H1 (cell line): ENCODE data around the gene BCAP31. TPM values are rescaled to one million over a fixed set of nuclear protein-coding genes. Genes with fewer than 3 reads are reported as not detected.

ENCODE experiments used
- CTCF ChIA-PET: fragments of 300-600 bp; sonication (Branson Sonifier 250); formaldehyde crosslinking; loops from one replicate; lab custom pipeline; 2021; ENCODE audit not compliant: partially characterized antibody; lab: Charles Lee
- POLR2A ChIA-PET: fragments of 300-600 bp; sonication (Branson Sonifier 250); formaldehyde crosslinking; loops from one replicate; lab custom pipeline; 2021; ENCODE audit warnings: inconsistent platforms; ENCODE audit not compliant: partially characterized antibody; lab: Charles Lee
- DNase-seq, 2 experiments: peaks; one replicate each; pipeline versions ENCODE4 v3.0.0 to v3.0.0-alpha.2; 2010 to 2022; ENCODE audit warnings: low spot score in 2 of 2, low read depth in 1 of 2, mixed read lengths in 1 of 2
- FAIRE-seq: peaks from 2 replicates; lab custom pipeline; 2011; peaks lifted over from hg19 to GRCh38; lab: Jason Lieb, UNC
- H2AFZ ChIP-seq: 2 replicates; pipeline ENCODE4 v1.8.1; 2012; ENCODE audit warnings: low read length, inconsistent platforms
- H2AK5ac ChIP-seq: 2 replicates; pipeline ENCODE4 v1.6.1; 2013; ENCODE audit warnings: low read depth, low read length
- H2BK120ac ChIP-seq: replicated peaks from 2 replicates; pipeline ENCODE3; 2013; ENCODE audit warnings: low read depth, low read length, inconsistent platforms
- H2BK12ac ChIP-seq: 2 replicates; pipeline ENCODE4 v1.6.1; 2013; ENCODE audit warnings: low read depth, low read length
- H2BK15ac ChIP-seq: 2 replicates; pipeline ENCODE4 v1.6.1; 2013; ENCODE audit warnings: low read length
- H2BK20ac ChIP-seq: 2 replicates; pipeline ENCODE4 v1.6.1; 2013; ENCODE audit warnings: low read length
- H2BK5ac ChIP-seq: 2 replicates; pipeline ENCODE4 v1.6.1; 2013; ENCODE audit warnings: low read depth, low read length
- H3K14ac ChIP-seq: 2 replicates; pipeline ENCODE4 v1.6.1; 2013; ENCODE audit warnings: inconsistent platforms; ENCODE audit not compliant: insufficient read length
- H3K18ac ChIP-seq: 2 replicates; pipeline ENCODE4 v1.6.1; 2013; ENCODE audit warnings: low read length; ENCODE audit errors: extremely low read depth
- H3K23ac ChIP-seq: 2 replicates; pipeline ENCODE4 v1.6.1; 2013; ENCODE audit warnings: inconsistent platforms; ENCODE audit not compliant: insufficient read length
- H3K23me2 ChIP-seq: 2 replicates; pipeline ENCODE4 v1.6.1; 2013; ENCODE audit warnings: low read depth, low read length
- H3K27ac ChIP-seq: 2 replicates; pipeline ENCODE4 v1.6.1; 2011; ENCODE audit warnings: low read depth, low read length, inconsistent platforms
- H3K27me3 ChIP-seq, 4 experiments: replicated peaks in 1 of 4; 1 replicate in 1 of 4; 2 replicates in 3 of 4; pipeline versions ENCODE4 v1.6.1 to v1.8.1; 2011 to 2013; ENCODE audit warnings: low read length in 3 of 4, mild to moderate bottlenecking in 3 of 4, inconsistent platforms in 2 of 4, mixed read lengths in 2 of 4, moderate library complexity in 1 of 4; ENCODE audit not compliant: control insufficient read depth in 3 of 4, insufficient read depth in 3 of 4; ENCODE audit errors: extremely low read depth in 1 of 4
- H3K36me3 ChIP-seq, 4 experiments: 2 replicates each; pipeline versions ENCODE4 v1.6.1 to v1.8.1; 2011 to 2013; ENCODE audit warnings: mild to moderate bottlenecking in 4 of 4, low read length in 3 of 4, moderate library complexity in 2 of 4, control low read depth in 1 of 4, inconsistent platforms in 1 of 4; ENCODE audit not compliant: insufficient read depth in 4 of 4, control insufficient read depth in 2 of 4
- H3K4ac ChIP-seq: replicated peaks from 2 replicates; pipeline ENCODE3; 2013; ENCODE audit warnings: low read length, low read depth, mixed read lengths, inconsistent platforms; ENCODE audit not compliant: insufficient read length
- H3K4me1 ChIP-seq, 4 experiments: replicated peaks in 1 of 4; 1 replicate in 1 of 4; 2 replicates in 3 of 4; pipeline versions ENCODE4 v1.6.1 to v1.8.1; 2011 to 2013; ENCODE audit warnings: low read length in 3 of 4, inconsistent platforms in 2 of 4, mixed read lengths in 1 of 4; ENCODE audit not compliant: insufficient read depth in 4 of 4, control insufficient read depth in 3 of 4
- H3K4me2 ChIP-seq, 2 experiments: 2 replicates each; pipeline versions ENCODE4 v1.6.1 to v1.8.1; 2011 to 2013; ENCODE audit warnings: low read depth in 2 of 2, low read length in 2 of 2, control low read depth in 1 of 2, inconsistent platforms in 1 of 2, mild to moderate bottlenecking in 1 of 2; ENCODE audit not compliant: insufficient read depth in 1 of 2
- H3K4me3 ChIP-seq, 4 experiments: fragments of 200-600, 300-600 bp in 1 of 4; sonication (generic), shearing (Covaris generic), sonication (Bioruptor Twin) in 1 of 4; 2 replicates each; pipeline versions ENCODE4 v1.5.1 to v1.8.1; 2011 to 2016; ENCODE audit warnings: low read length in 4 of 4, low read depth in 3 of 4, control low read depth in 2 of 4, inconsistent platforms in 2 of 4, mild to moderate bottlenecking in 2 of 4, mixed read lengths in 1 of 4, moderate library complexity in 1 of 4; ENCODE audit not compliant: insufficient read depth in 2 of 4; ENCODE audit errors: extremely low read depth in 1 of 4
- H3K56ac ChIP-seq: replicated peaks from 2 replicates; pipeline ENCODE3; 2013; ENCODE audit warnings: low read depth, mild to moderate bottlenecking, mixed read lengths, low read length, inconsistent platforms; ENCODE audit not compliant: insufficient read length
- H3K79me1 ChIP-seq: 2 replicates; pipeline ENCODE4 v1.6.1; 2013; ENCODE audit warnings: low read depth, low read length, control low read depth
- H3K79me2 ChIP-seq, 2 experiments: 2 replicates each; pipeline versions ENCODE4 v1.6.1 to v1.8.1; 2012 to 2013; ENCODE audit warnings: low read length in 2 of 2, mild to moderate bottlenecking in 2 of 2, inconsistent platforms in 1 of 2; ENCODE audit not compliant: insufficient read depth in 2 of 2, control insufficient read depth in 1 of 2
- H3K9ac ChIP-seq, 4 experiments: replicated peaks in 1 of 4; 1 replicate in 1 of 4; 2 replicates in 3 of 4; pipeline versions ENCODE4 v1.6.1 to v1.8.1; 2011 to 2013; ENCODE audit warnings: low read depth in 3 of 4, low read length in 3 of 4, control low read depth in 2 of 4, mild to moderate bottlenecking in 2 of 4, moderate library complexity in 2 of 4, inconsistent platforms in 1 of 4; ENCODE audit errors: extremely low read depth in 1 of 4
- H3K9me3 ChIP-seq, 2 experiments: 2 replicates each; pipeline versions ENCODE4 v1.6.1 to v1.8.1; 2012 to 2013; ENCODE audit warnings: mild to moderate bottlenecking in 2 of 2, moderate library complexity in 2 of 2, control low read depth in 1 of 2, inconsistent platforms in 1 of 2, low read depth in 1 of 2, low read length in 1 of 2, mixed read lengths in 1 of 2; ENCODE audit not compliant: insufficient read depth in 2 of 2
- H4K20me1 ChIP-seq, 2 experiments: replicated peaks in 1 of 2; 2 replicates each; pipeline versions ENCODE3 to v1.8.1; 2011 to 2013; ENCODE audit warnings: inconsistent platforms in 2 of 2, low read length in 2 of 2, mild to moderate bottlenecking in 1 of 2; ENCODE audit not compliant: insufficient read depth in 2 of 2, control insufficient read depth in 1 of 2
- H4K5ac ChIP-seq: 2 replicates; pipeline ENCODE4 v1.6.1; 2013; ENCODE audit warnings: low read length, low read depth, mixed read lengths, inconsistent platforms; ENCODE audit not compliant: insufficient read length
- H4K8ac ChIP-seq: 2 replicates; pipeline ENCODE4 v1.8.0; 2013; ENCODE audit warnings: mild to moderate bottlenecking, moderate library complexity, low read length, inconsistent platforms; ENCODE audit not compliant: insufficient read depth; ENCODE audit errors: extremely low read depth
- H4K91ac ChIP-seq: replicated peaks from 2 replicates; pipeline ENCODE3; 2013; ENCODE audit warnings: low read length, mixed read lengths, inconsistent platforms; ENCODE audit not compliant: insufficient read length
- ASH2L ChIP-seq: fragments of 200-600, 300-600 bp; sonication (generic); IDR thresholded peaks from one replicate; pipeline ENCODE4 v1.7.1; 2017; ENCODE audit warnings: low read length
- SIRT6 ChIP-seq: IDR thresholded peaks from one replicate; pipeline ENCODE4 v1.7.1; 2012; ENCODE audit warnings: low read length, inconsistent platforms
- TBP ChIP-seq: IDR thresholded peaks from 2 replicates; pipeline ENCODE4 v1.6.1; 2011; ENCODE audit warnings: low read depth, low read length, improper control_type of control experiment
- WGBS, 2 experiments: shearing (Covaris generic) in 1 of 2; methylation state at CpG; one replicate each; pipeline versions ENCODE4 v1.1.6 to v1.1.7; 2013 to 2015; ENCODE audit warnings: low lambda C conversion rate in 2 of 2, mixed read lengths in 2 of 2, inconsistent platforms in 1 of 2, low coverage in 1 of 2, missing lambda C conversion rate in 1 of 2; ENCODE audit not compliant: insufficient replicate concordance in 2 of 2, insufficient coverage in 1 of 2, insufficient read length in 1 of 2; ENCODE audit errors: extremely low coverage in 1 of 2, missing lambda C conversion rate in 1 of 2; 5-methylcytosine and 5-hydroxymethylcytosine counted together
- polyA plus RNA-seq, 7 experiments: library from polyadenylated mRNA; depleted of rRNA in 3 of 7; stranded (reverse) in 5 of 7; unstranded in 2 of 7; fragments of >200 nt in 5 of 7; fragments of 200-250 nt in 2 of 7; gene quantifications; 1 replicate in 5 of 7; 2 replicates in 1 of 7; 4 replicates in 1 of 7; pipeline versions ENCODE4 v1.2.1 to v1.2.3, GENCODE V29; 2011 to 2013; ENCODE audit warnings: missing spikeins in 2 of 7, mixed read lengths in 2 of 7
- total RNA-seq: library from RNA; stranded (reverse); fragmentation: NEBNext Ultra II Directional; extraction: Animal tissue kit (Norgen Biotek cat#: 25700); gene quantifications from 2 replicates; pipeline ENCODE4 v1.2.1, GENCODE V29; 2021

Gene BCAP31
- total and polyA plus RNA-seq, 2 of the 8 experiments (the other 6 are each of a cell fraction or from before 2014, with no cell fraction given) = 136 to 159 TPM

GRCh38 chrX:153701706-153702105 is 22.5 kb downstream of the BCAP31 start:
- Histone ChIP-seq H3K56ac (no peak overlapping the region), H3K79me1 (no peaks in the 10 kb centered on the region), H3K9ac (no peak overlapping the region), H3K4ac (no peak overlapping the region), H3K27me3 (no peaks in the 10 kb centered on the region), H2BK5ac (no peak overlapping the region), H4K91ac (no peak overlapping the region)
- DNase-seq = no peak
- TF ChIP-seq ASH2L (no peak), TBP (no peak), SIRT6 (no peak)
- TF ChIP-seq, all 59 proteins: peak for 0
- no peaks in the 10 kb centered on the region for H3K9me3 ChIP-seq
- peaks cover 0 to 23% (median 4%) of the 10 kb centered on the region in 4 experiments; a peak in 6 of 8 replicates for H3K36me3 ChIP-seq
- H3K4me1 ChIP-seq = no peaks in the 10 kb centered on the region; a peak in 1 of 7 replicates
- no peak overlapping the region for H2BK12ac ChIP-seq
- no peaks in the 10 kb centered on the region for H3K23me2 ChIP-seq
- H2BK20ac ChIP-seq = no peak overlapping the region
- H3K18ac ChIP-seq = no peak overlapping the region
- H3K27ac ChIP-seq = no peak overlapping the region
- WGBS, 2 experiments = no CpG with 5 or more reads among the region's 12 CpGs
- no peak overlapping the region for H2BK15ac ChIP-seq
- H3K14ac ChIP-seq = no peak overlapping the region
- no peak overlapping the region for H4K5ac ChIP-seq
- H3K79me2 ChIP-seq = no peaks in the 10 kb centered on the region
- no peaks in the 10 kb centered on the region for H4K20me1 ChIP-seq
- POLR2A ChIA-PET = no interaction called here
- H3K4me2 ChIP-seq = no peak overlapping the region
- CTCF ChIA-PET = interaction anchor here (3.9 kb wide), 1 partner anchor 17 kb away, joined by 10 read pairs; no protein-coding TSS in a partner anchor
- H2AK5ac ChIP-seq = no peak overlapping the region
- H4K8ac ChIP-seq = no peak overlapping the region
- no peak overlapping the region for H2AFZ ChIP-seq
- H3K23ac ChIP-seq = no peak overlapping the region
- H2BK120ac ChIP-seq = no peak overlapping the region
- FAIRE-seq = no peak
- H3K4me3 ChIP-seq = no peak overlapping the region
